GM19099 (cell line): ENCODE results near the gene PDGFD.

Source experiments
- POLR2A ChIP-seq: IDR thresholded peaks from 3 replicates; pipeline ENCODE4 v1.6.1; 2011; ENCODE audit warnings: low read depth; ENCODE audit not compliant: insufficient read length; ENCODE audit errors: extremely low read depth

The PDGFD gene

GRCh38 chr11:103947546-103947919 lies 216.4 kb downstream of the PDGFD start:
- no peak for TF ChIP-seq POLR2A

GRCh38 chr11:103946793-103947545 lies 217.0 kb downstream of the PDGFD start:
- TF ChIP-seq POLR2A, result no peak

DNA sequence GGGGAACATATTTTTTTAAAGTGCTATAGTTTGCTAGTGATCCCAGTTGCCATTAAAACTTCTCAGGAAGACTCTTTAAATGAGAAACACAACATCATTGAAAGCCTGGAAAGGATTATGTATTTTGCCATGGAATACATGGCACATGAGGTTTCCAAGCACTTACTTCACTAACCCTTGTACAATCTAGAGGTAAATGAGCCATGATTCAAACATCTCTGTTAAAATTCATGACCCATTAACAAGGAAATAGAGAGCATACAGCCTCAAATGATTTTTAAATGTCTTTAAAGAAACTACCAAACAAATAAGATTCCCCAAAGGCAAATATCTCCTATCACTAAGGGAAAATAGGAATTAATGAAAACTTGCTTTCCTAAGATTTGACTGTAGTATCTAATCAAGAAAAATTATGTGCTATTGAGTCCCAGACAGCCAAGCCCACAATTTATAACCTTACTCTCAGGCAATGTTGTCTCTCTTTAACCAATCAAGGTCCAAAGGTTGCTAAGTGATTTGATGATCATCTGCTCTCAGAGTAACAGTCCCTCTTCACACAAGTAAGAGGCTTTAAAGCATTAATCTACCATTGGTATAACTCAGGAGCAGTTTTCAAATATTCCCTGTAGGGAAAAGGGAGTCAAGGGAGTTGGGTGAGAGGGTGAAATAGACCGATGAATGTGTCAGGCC lies 219.6 kb downstream of the PDGFD start:
- no peak for TF ChIP-seq POLR2A

GRCh38 chr11:103942646-103943045 lies 221.3 kb downstream of the PDGFD start:
- TF ChIP-seq POLR2A, result no peak

DNA sequence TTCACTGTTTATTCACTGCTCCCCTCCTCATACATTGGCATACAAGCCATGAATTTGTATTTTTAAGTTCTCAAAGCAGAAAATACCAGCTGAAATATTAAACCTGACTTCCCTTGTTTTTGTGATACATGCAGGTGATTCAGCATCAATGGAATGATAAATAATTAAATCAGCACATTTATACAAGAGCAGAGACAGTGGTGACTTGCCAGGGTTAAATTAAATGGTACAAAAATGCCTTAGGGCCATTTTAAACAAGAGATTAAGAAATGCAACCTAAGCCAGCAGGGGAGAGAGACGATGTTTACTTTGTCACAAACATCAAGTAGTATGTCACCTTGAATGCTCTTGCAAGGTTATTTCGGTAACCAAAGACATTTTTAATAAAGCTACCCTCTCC lies 223.4 kb downstream of the PDGFD start:
- no peak for TF ChIP-seq POLR2A

DNA sequence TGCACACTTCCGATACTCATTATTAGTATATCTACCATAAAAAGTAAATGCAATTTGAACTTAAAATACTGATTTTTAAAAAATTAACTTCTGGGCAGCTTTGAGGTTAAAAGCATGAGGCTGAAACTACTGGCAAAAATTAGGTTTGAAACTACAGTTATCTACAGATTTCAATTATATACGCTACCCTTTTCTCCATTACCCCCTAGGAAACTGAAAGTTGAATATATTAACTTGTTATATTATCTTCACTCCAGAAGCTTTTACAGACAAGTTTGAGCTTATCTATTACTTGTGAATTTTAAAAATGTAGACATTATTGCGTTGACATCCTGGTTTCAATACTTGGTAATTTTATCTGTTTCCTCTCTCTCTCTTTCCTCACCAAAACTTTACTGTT lies 224.3 kb downstream of the PDGFD start:
- no peak for TF ChIP-seq POLR2A

DNA sequence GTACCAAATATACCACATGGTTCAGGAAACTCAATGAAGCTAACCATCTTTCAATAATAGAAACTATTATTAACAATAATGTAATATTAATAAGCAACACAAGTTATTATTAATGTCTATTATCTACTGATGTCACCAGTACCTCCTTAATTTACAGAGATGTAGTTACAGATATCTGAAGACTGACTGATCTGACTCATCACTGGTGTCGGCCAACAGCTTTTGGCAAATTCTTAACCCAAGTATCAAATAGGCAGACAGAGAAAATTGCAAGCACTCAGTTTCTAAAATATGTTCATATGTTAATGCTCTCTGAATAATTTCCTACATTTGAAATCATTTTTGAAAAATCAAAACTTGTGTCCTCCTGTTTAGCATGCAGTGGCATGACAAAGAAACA lies 227.9 kb downstream of the PDGFD start:
- TF ChIP-seq POLR2A, result no peak

DNA sequence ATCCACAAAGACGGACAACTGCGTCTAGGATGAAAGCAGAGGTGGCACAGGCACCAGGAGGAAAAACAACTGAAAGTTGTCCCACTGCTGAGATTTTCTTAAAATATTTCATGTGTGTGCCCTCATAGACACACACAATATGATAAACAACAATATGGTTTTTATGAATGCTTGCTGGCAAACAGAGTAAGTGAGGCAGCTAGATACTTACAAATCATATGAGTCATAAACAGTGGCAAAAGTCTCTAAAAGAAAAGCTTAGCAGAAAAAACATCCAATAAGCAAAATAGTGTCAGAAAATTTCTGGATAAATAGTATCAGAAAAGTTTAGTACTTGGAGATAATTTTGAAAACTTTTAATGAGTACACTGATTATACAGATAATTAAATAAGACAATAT lies 228.7 kb downstream of the PDGFD start:
- TF ChIP-seq POLR2A, result no peak

GRCh38 chr11:103929170-103929903 lies 234.6 kb downstream of the PDGFD start:
- TF ChIP-seq POLR2A, result no peak

- no peak for TF ChIP-seq POLR2A
Measured at GRCh38 chr11:103928802-103929161, 235.2 kb downstream of the PDGFD start.

- TF ChIP-seq POLR2A, result no peak
Measured at GRCh38 chr11:103928040-103928801, 235.7 kb downstream of the PDGFD start.

- no peak for TF ChIP-seq POLR2A
Measured at GRCh38 chr11:103927535-103927934, 236.4 kb downstream of the PDGFD start.

DNA sequence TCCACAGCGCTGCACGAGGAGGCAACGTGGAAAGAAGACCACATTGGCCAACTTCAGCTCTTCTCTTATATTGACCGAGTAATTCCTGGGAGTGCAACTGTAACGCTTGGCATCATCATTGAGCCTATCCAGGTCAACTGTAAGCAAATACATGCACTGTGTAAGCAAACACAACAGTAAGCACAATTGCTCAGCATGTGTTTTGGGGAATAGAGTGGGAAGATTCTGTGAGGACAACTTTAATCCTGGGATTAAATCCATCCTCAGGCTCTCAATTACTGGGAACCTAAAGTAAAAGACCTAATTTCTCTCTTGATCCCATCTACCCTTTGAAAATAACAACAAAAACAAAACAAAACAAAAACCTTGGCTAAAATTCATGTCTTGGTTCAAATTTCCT lies 237.0 kb downstream of the PDGFD start:
- no peak for TF ChIP-seq POLR2A

DNA sequence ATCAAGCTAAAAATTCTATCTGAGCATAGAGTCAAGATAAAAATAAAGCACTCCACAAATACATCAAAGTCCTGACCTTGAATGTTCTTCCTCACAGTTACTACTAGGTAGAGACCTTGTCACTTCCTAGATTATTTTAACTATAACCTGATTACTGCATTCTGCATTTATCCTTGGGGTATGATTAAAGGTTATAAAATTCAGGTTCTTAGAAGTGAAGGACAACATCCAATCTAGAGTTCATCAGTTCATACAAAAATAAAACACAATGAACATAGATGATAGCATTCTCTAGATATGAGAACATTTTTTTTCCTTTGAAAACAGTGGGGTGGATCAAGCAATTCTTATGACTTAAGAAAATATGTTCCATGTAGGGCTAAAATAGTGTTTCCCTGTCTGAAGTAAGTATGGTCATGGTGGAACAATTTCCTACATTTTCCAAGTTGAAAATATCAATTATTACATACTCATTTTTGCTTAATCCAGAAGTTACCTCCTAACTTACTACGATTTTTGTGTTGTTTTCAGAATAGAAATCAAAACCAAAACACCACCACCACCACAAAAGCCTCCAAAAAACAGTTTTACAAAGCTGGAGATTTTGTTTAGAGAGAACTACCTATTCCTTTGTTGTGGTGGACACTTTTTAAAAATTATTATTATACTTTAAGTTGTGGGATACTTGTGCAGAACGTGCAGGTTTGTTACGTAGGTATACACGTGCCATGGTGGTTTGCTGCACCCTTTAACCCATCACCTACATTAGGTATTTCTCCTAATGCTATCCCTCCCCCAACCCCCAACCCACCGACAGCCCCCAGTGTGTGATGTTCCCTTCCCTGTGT lies 239.6 kb downstream of the PDGFD start:
- TF ChIP-seq POLR2A, result no peak
